HepG2 (cell line): ENCODE results near the gene IZUMO4. TPM values are rescaled to one million over a fixed set of nuclear protein-coding genes. Genes with fewer than 3 reads are reported as not detected.

Experiments
- ARID3A ChIP-seq: IDR thresholded peaks from 2 replicates; pipeline ENCODE4 v1.6.1; 2012; ENCODE audit warnings: low read depth, low read length, improper control_type of control experiment
- CREB1 ChIP-seq, 2 experiments: fragments of 450-650 bp in 1 of 2; IDR thresholded peaks; 2 replicates each; pipeline ENCODE4 v1.6.1; 2016 to 2017; ENCODE audit warnings: control low read depth in 1 of 2, mild to moderate bottlenecking in 1 of 2, missing compliant biosample characterization in 1 of 2, missing genetic modification characterization in 1 of 2
- HOXA3 ChIP-seq: sonication (generic); formaldehyde crosslinking; IDR thresholded peaks from 2 replicates; pipeline ENCODE4 v1.5.0; 2020; ENCODE audit warnings: missing genetic modification reagents
- MNT ChIP-seq: fragments of 450-650 bp; IDR thresholded peaks from 2 replicates; pipeline ENCODE4 v1.6.1; 2016
- NR2C2 ChIP-seq: sonication (generic); formaldehyde crosslinking; IDR thresholded peaks from 2 replicates; pipeline ENCODE4 v1.4.0; 2020; ENCODE audit warnings: missing genetic modification reagents, mild to moderate bottlenecking, moderate library complexity, borderline replicate concordance
- PRDM10 ChIP-seq: sonication (generic); formaldehyde crosslinking; IDR thresholded peaks from 2 replicates; pipeline ENCODE4 v1.4.0; 2020; ENCODE audit warnings: low read depth, missing genetic modification reagents
- ZNF451 ChIP-seq: sonication (generic); formaldehyde crosslinking; IDR thresholded peaks from 2 replicates; pipeline ENCODE4 v1.5.0; 2020; ENCODE audit warnings: mild to moderate bottlenecking, missing genetic modification reagents
- ZNF580 ChIP-seq: IDR thresholded peaks from 2 replicates; pipeline ENCODE4 v1.6.1; 2016; ENCODE audit warnings: low read depth, borderline replicate concordance
- ZNF746 ChIP-seq: sonication (generic); formaldehyde crosslinking; IDR thresholded peaks from 2 replicates; pipeline ENCODE4 v1.8.0; 2022; ENCODE audit warnings: mild to moderate bottlenecking, missing genetic modification reagents
- ZSCAN12 ChIP-seq: sonication (generic); formaldehyde crosslinking; IDR thresholded peaks from 2 replicates; pipeline ENCODE4 v1.9.0; 2021; ENCODE audit warnings: mild to moderate bottlenecking, missing genetic modification reagents
- polyA plus RNA-seq, 8 experiments: library from polyadenylated mRNA; depleted of rRNA in 3 of 8; stranded (reverse) in 7 of 8; unstranded in 1 of 8; fragments of >200 nt; fragmentation: Illumina TruSeq in 4 of 8; extraction: Trizol in 4 of 8; gene quantifications; 2 replicates each; pipeline versions ENCODE4 v1.2.1 to v1.2.3, GENCODE V29; 2011 to 2016; ENCODE audit warnings: low read depth in 4 of 8, missing spikeins in 1 of 8, mixed read lengths in 1 of 8; ENCODE audit not compliant: insufficient read depth in 1 of 8
- total RNA-seq, 5 experiments: library from RNA; depleted of rRNA; stranded (reverse); fragments of >200 nt; fragmentation: Illumina TruSeq; extraction: Trizol; gene quantifications; 2 replicates each; pipeline ENCODE4 v1.2.3, GENCODE V29; 2016; ENCODE audit warnings: low read depth in 1 of 5

Gene IZUMO4
- total and polyA plus RNA-seq, 2 of the 13 experiments (the other 11 are each of a cell fraction or from before 2014, with no cell fraction given): 0.77 to 3.9 TPM

- TF ChIP-seq CREB1 (IDR thresholded peaks at IDR 0.05): peak; percentile 57; the same call in 1 of the 2 replicates
- peak; percentile 86; the same call in 1 of the 2 replicates for TF ChIP-seq CREB1 (CRISPR knock-in tag; IDR thresholded peaks at IDR 0.05)
- peak; percentile 61; the same call in 1 of the 2 replicates for TF ChIP-seq ZNF746
- TF ChIP-seq ARID3A: peak; percentile 27; the same call in 1 of the 2 replicates
- TF ChIP-seq HOXA3 (CRISPR knock-in tag): peak; percentile 84
- peak; percentile 47; the same call in 1 of the 2 replicates for TF ChIP-seq NR2C2
- 0 out of 2 replicates have a peak, but pooled peaks have one; percentile 15 for TF ChIP-seq ZNF451 (CRISPR knock-in tag)
- TF ChIP-seq MNT: peak; percentile 64; the same call in 1 of the 2 replicates
- TF ChIP-seq PRDM10 (CRISPR knock-in tag): 0 out of 2 replicates have a peak, but pooled peaks have one; percentile 76
- TF ChIP-seq ZNF580 (CRISPR knock-in tag): peak; percentile 71; the same call in 1 of the 2 replicates
- TF ChIP-seq ZSCAN12 (CRISPR knock-in tag): 0 out of 2 replicates have a peak, but pooled peaks have one; percentile 66
Measured at GRCh38 chr19:2086695-2087620, 9.8 kb upstream of the IZUMO4 start (continued).
